Sigmoid colon (tissue), 4 donors: Measurements from ENCODE around the gene EEPD1.

Experiments used
- CTCF ChIP-seq, 4 experiments: fragments of 450-650 bp in 3 of 4; fragments of 200-600 bp in 1 of 4; IDR thresholded peaks; one replicate each; pipeline ENCODE4 v1.5.1; 2016 to 2019; ENCODE audit warnings: antibody characterized with exemption in 4 of 4, mild to moderate bottlenecking in 3 of 4, moderate library complexity in 2 of 4
- EP300 ChIP-seq, 4 donors: sonication (generic); formaldehyde crosslinking; IDR thresholded peaks; one replicate each; pipeline ENCODE4 v1.6.1; 2017; ENCODE audit warnings: antibody characterized with exemption in 4 of 4
- POLR2A ChIP-seq, 2 donors: fragments of 450-650 bp; IDR thresholded peaks; one replicate each; pipeline ENCODE4 v1.6.1; 2016; ENCODE audit warnings: antibody characterized with exemption in 2 of 2, mild to moderate bottlenecking in 2 of 2, moderate library complexity in 2 of 2
- POLR2AphosphoS5 ChIP-seq, 4 donors: sonication (generic); formaldehyde crosslinking; IDR thresholded peaks; one replicate each; pipeline ENCODE4 v1.6.1; 2017; ENCODE audit warnings: antibody characterized with exemption in 4 of 4

- TF ChIP-seq CTCF (IDR thresholded peaks at IDR 0.05) (no peak), POLR2A (IDR thresholded peaks at IDR 0.05) (no peak), EP300 (IDR thresholded peaks at IDR 0.05) (no peak), POLR2AphosphoS5 (IDR thresholded peaks at IDR 0.05) (no peak)
These were observed 14.8 kb upstream of the EEPD1 start for GRCh38 chr7:36138209-36138608.
